GM12865 (cell line): ENCODE data around the gene NR6A1.
"Not testable (repeated sequence)": the region's sequence is repeated elsewhere in the genome, so short reads cannot be mapped to it uniquely, and the experiment has no call there.

Experiments
- DNase-seq: peaks from one replicate; pipeline ENCODE4 v3.0.0; 2010; ENCODE audit warnings: low read depth
- H3K4me3 ChIP-seq: 2 replicates; pipeline ENCODE4 v1.5.1; 2011; ENCODE audit warnings: mild to moderate bottlenecking, low read depth, low read length, control low read depth
- TF ChIP-seq, protein P1 (sequence below): IDR thresholded peaks from 2 replicates; pipeline ENCODE4 v1.5.1; 2011; ENCODE audit warnings: low read length, control low read depth, low read depth, inconsistent platforms; ENCODE audit not compliant: insufficient read depth; ENCODE audit errors: missing control alignments

NR6A1 gene

DNA sequence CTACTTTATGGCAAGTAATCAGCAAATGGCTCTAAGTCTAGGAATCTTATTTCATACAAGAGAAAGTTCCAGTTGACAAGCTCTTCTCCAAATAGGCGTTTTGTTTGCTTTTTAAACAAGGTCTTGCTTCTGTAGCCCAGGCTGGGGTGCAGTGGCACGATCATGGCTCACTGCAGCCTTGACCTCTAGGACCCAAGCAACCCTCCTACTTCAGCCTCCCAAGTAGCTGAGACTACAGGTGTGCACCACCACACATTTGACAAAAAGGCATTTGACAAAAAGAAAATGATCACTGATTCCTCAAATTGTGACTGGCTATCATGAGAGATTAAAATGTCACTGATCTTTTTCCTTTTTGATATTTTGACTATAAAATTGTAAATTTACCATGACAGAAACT is 31.8 kb downstream of the NR6A1 start:
- no peak for DNase-seq
- TF ChIP-seq, protein P1, sequence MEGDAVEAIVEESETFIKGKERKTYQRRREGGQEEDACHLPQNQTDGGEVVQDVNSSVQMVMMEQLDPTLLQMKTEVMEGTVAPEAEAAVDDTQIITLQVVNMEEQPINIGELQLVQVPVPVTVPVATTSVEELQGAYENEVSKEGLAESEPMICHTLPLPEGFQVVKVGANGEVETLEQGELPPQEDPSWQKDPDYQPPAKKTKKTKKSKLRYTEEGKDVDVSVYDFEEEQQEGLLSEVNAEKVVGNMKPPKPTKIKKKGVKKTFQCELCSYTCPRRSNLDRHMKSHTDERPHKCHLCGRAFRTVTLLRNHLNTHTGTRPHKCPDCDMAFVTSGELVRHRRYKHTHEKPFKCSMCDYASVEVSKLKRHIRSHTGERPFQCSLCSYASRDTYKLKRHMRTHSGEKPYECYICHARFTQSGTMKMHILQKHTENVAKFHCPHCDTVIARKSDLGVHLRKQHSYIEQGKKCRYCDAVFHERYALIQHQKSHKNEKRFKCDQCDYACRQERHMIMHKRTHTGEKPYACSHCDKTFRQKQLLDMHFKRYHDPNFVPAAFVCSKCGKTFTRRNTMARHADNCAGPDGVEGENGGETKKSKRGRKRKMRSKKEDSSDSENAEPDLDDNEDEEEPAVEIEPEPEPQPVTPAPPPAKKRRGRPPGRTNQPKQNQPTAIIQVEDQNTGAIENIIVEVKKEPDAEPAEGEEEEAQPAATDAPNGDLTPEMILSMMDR: no peak
- no peak overlapping the region for H3K4me3 ChIP-seq

DNA sequence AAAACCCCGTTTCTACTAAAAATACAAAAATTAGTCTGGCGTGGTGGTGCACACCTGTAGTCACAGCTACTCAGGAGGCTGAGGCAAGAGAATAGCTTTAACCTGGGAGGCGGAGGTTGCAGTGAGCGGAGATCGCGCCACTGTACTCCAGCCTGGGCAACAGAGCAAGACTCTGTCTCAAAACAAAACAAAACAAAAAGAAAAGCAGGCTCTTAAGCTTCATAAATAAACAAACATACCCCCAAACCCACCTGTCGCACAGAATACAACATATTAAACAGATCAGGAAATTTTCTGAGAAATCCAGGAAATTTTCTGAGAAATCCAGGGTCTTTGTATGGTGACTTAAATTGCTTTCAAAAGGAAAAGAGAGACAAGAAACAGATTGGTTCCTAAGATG is 33.0 kb downstream of the NR6A1 start:
- H3K4me3 ChIP-seq: not testable (repeated sequence)

DNA sequence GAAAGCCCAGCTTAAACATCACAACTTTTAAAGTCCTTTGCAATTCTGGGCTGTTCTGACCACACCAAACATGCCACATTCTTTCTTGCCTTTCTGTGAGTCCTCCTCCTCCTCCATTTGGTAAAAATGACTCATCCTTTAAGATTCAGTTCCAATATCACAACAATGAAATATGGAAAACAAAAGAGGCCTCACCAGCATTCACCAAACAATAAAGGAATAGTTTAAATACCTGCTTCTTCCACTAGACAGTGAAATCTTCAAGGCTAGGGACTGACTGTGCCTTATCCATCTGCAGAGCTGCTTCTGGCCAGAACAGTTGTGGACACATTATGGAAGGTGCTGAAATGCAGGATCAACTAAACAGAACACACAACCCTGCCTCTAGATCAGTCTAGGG is 36.0 kb downstream of the NR6A1 start:
- DNase-seq: peak; percentile 15
- TF ChIP-seq, protein P1: no peak

More for the DNA sequence above, 33.0 kb downstream of the NR6A1 start:
- not testable (repeated sequence) for DNase-seq

DNA sequence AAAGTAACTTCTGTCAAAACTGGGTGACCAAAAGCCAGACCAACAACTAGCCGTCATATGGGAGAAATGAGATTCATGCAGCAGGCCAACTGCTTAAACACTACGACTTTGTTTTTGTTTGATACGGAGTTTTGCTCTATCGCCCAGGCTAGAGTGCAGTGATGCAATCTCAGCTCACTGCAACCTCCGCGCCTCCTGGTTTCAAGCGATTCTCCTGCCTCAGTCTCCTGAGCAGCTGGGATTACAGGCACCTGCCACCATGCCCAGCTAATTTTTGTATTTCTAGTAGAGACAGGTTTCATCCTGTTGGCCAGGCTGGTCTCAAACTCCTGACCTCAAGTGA is 36.4 kb downstream of the NR6A1 start:
- DNase-seq, H3K4me3 ChIP-seq: not testable (repeated sequence)

More for the DNA sequence above, 36.0 kb downstream of the NR6A1 start:
- H3K4me3 ChIP-seq: no peak overlapping the region

DNA sequence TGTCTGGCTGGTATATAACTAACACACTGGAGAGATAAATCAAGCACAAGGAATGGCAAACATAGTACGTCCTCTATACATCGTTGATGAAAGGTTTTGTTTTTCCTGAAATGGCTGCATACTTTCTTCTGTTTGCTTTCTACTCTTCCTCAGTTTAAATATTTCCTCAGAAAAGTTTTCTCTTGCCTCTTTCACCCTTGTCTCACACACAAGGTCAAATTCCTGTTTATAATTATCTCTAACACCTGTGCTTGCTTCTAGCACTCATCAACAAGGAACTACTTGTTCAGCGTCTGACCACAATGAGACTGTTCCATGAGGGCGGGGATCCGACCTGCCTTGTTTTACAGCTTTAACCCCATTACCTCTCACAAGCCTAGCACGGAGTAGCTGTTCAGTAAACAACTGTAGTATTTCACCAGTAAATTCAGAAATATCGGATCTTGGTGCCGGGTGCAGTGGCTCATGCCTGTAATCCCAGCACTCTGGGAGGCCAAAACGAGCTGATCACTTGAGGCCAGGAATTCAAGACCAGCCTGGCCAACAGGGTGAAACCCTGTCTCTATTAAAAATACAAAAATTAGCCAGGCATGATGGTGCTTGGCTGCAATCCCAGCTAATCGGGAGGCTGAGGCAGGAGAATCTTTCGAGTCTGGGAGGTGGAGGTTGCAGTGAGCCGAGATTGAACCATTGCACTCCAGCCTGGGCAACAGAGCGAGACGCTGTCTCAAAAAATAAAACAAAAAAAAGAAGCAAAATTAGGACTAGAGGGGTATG is 37.0 kb downstream of the NR6A1 start:
- no peak overlapping the region for H3K4me3 ChIP-seq
- TF ChIP-seq, protein P1: no peak
- DNase-seq: no peak

DNA sequence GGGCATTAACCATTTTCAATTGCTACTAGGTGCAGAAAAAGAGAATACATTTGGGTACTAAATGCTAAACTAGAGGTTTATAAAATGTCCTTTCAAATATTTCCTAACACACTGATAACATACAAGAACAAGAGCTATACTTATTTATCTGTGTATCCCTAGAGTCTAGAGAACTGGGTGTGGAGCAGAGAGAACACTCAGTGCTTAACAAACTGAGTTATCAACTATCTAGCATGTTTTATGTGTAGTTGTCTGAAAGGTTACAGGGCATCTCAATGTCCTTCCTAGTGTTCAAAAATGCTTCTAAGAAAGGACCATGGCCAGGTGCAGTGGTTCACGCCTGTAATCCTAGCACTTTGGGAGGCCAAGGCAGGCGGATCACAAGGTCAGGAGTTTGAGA is 40.3 kb downstream of the NR6A1 start:
- H3K4me3 ChIP-seq: no peak overlapping the region
- no peak for DNase-seq
- TF ChIP-seq, protein P1: no peak

DNA sequence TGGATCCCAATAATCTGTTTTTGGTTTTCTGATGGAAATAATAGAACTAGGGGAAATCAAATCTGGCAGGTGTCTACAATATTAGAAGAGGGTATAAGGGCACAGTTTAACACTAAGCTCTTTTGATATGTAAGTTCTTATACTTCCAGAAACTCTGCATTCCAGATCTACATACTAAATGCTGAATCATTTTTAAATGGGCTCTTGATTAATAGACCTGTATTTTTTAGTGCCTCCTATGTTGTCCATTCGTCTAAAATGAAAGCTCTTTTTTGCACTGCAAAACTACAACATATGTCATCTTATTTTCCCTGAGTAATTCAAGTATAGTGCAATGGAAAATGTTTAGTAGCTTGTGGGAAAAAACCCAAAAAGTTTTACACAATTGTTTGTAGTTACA is 44.2 kb downstream of the NR6A1 start:
- H3K4me3 ChIP-seq: no peak overlapping the region
- TF ChIP-seq, protein P1: no peak
- DNase-seq: no peak

DNA sequence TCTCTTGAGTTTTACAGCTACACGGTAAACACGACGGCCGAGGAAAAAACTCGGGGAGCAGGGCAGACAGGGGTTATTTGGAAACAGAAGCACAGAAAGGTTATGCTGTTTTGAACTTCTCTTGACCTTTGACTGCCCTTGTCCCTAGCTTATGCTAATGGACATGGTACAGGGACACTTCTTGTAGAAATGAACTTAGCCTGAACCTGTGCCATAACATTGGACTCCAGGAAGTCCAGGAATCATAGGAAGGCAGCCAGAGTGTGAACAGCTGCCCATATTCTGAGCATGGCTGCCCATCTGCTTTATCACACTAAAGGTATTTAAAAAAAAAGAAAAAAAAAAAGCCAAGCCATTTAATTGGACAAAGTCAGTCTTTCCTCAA is 46.1 kb downstream of the NR6A1 start:
- no peak overlapping the region for H3K4me3 ChIP-seq

More for the DNA sequence above, 46.1 kb downstream of the NR6A1 start:
- no peak for DNase-seq
- TF ChIP-seq, protein P1: no peak
